ENCODE data around the gene MAEA.
A peak's percentile ranks its signal among the peaks of the same experiment; 100 is the strongest.

The MAEA gene

DNA sequence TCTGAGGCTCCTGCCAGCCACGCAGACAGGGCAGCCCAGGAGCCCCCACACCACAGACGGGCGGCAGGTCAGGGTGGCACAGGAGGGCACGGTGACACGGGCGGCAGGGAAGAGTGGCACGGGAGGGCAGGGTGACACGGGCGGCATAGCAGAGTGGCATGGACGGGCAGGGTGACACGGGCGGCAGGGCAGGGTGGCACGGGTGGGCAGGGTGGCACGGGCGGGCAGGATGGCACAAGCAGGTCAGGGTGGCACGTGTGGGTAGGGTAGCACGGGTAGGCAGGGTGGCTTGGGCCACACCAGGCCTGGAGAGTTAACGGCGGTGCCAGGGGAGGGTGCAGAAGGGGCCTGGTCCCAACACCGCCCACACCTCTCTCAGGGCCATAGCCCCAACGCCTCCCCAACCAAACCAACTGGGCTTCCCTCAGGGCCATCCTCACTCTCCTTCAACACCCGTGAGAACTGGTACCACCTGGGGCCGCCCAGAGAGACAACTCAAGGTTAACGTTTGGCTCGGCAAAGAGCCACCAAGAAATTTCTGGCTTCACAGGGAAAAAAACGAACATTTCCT lies 44.1 kb upstream of the MAEA start:
- no peaks in the 10 kb centered on the region for H3K27me3 ChIP-seq (ENCODE audit: low read depth, low read length)
- no peak overlapping the region for H3K4me3 ChIP-seq (ENCODE audit: low read depth in 1 of 2, low read length in 2 of 2)
- no peaks in the 10 kb centered on the region for H3K9me3 ChIP-seq (ENCODE audit: control insufficient read depth in 1 of 2, low read length in 2 of 2)
- H3K27ac ChIP-seq (ENCODE audit: low read length): no peak overlapping the region
- peaks cover 11 to 65% of the 10 kb centered on the region in 2 donors for H3K4me1 ChIP-seq (ENCODE audit: control insufficient read depth in 1 of 2, insufficient read depth in 2 of 2, low read length in 2 of 2)
- H3K36me3 ChIP-seq (ENCODE audit: control insufficient read depth in 1 of 2, insufficient read depth in 2 of 2, low read length in 2 of 2): peaks cover 4 to 11% of the 10 kb centered on the region in 2 donors

DNA sequence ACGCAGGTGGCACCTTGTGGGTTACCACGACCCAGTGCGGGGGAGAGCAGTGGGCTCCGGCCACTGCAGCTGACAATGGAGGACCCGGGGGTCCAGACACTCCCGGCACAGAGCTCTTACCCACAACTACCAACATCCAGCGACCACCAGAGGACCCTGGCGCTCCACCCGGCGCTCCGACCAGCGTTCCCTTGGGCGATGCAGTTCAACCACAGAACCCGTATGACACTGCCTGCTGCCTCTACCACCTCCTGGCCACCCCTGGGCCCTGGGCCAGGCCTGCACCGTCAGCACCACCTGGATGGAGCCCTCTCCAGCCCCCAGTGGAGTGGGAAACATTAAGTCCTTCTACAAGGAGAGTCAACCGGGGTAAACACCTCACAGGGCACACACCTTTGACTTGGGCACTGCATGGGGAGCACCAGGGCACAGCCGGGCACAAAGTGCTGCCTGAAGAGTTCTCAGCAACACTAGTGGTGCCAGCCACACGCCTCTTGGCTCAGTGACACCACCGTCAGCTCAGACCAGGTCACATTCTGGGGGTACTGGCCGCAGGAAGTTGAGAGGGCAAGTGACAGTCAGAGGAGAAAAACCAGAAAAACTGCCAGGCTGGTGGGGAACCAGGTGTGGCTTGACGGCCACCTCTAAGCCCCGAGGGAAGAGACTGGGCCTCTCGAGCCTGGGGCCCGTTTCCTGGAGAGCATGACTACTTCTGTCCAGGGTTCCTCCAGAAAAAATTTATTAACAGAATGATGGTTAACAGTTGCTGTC lies 43.4 kb upstream of the MAEA start:
- Histone ChIP-seq H3K27ac (ENCODE audit: low read length) (peak overlapping the region; percentile 51), H3K4me3 (ENCODE audit: low read depth in 1 of 2, low read length in 2 of 2) (peak overlapping the region; percentile 64 to 88), H3K27me3 (ENCODE audit: low read depth, low read length) (no peaks in the 10 kb centered on the region), H3K4me1 (ENCODE audit: control insufficient read depth in 1 of 2, insufficient read depth in 2 of 2, low read length in 2 of 2) (peaks cover 11 to 68% of the 10 kb centered on the region in 2 donors), H3K36me3 (ENCODE audit: control insufficient read depth in 1 of 2, insufficient read depth in 2 of 2, low read length in 2 of 2) (peaks cover 0 to 4% of the 10 kb centered on the region in 2 donors), H3K9me3 (ENCODE audit: control insufficient read depth in 1 of 2, low read length in 2 of 2) (no peaks in the 10 kb centered on the region)

DNA sequence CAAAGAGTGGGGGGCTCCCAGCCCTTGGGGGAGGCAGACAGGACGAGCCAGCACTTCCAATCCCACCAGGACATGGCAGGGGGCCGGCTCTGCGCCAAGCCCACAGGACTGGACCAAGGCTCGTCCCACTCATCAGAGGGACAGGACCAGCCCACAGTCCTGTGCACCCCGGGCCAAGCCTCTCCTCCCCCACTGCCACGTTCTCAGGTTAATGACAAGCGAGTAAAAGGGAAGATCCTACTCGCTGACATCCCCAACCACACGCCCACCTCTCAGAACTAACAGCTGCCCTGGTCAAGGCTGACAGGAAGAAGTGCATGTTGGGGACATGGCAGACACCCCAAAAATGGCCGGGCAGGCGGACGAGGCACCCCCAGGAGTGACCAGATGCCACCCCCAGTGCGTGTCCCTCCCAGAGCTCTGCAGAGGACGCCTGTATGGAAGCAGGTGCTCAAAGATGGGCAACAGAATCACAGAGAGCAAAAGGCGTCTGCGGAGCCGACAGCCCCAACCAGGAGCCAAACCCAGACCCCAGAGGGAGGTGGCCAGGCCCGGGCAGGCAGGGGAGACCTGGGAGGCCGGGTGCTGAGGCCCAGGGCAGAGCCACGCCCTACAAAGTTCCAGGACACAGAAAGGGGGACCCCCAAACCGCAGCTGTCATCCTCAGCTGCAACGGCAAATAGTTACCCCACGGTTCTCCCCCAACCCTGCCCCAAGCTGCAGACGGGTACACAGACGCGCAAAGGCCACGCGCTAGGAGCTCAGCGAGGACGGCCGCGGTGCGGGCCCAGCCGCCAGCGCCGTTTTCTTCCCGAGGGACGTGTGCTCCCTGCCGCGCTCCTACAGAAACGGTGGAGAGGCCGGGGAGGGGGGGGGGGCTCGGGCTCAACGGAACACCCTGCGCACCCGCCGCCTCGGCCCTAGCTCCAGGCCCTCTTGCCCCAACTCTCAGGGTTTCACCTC lies 42.5 kb upstream of the MAEA start:
- Histone ChIP-seq H3K27me3 (ENCODE audit: low read depth, low read length) (no peaks in the 10 kb centered on the region), H3K4me3 (ENCODE audit: low read depth in 1 of 2, low read length in 2 of 2) (peak overlapping the region; percentile 64 to 88), H3K36me3 (ENCODE audit: control insufficient read depth in 1 of 2, insufficient read depth in 2 of 2, low read length in 2 of 2) (no peaks in the 10 kb centered on the region), H3K4me1 (ENCODE audit: control insufficient read depth in 1 of 2, insufficient read depth in 2 of 2, low read length in 2 of 2) (peaks cover 11 to 62% of the 10 kb centered on the region in 2 donors), H3K27ac (ENCODE audit: low read length) (peak overlapping the region; percentile 80), H3K9me3 (ENCODE audit: control insufficient read depth in 1 of 2, low read length in 2 of 2) (no peaks in the 10 kb centered on the region)

DNA sequence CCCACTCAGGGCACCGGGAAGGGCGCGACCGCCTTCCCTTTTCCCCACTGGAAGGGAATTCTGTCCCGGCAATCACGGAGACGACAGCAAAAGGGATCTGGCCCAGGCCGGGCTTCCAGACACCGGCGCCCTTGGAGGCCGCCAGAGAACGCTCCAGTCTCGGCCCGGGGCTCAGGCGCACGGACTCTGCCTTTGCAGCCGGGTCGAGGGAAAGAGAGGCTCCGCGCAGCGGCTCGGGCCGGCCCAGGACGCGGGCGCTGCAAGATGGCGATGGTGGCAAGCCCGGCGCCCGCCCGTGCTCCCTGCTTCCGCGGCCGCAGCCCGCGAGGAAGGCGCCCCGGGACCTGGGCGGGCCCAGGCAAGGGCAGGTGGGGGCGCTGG lies 41.8 kb upstream of the MAEA start:
- H3K4me1 ChIP-seq (ENCODE audit: control insufficient read depth in 1 of 2, insufficient read depth in 2 of 2, low read length in 2 of 2): peaks cover 11 to 56% of the 10 kb centered on the region in 2 donors
- no peaks in the 10 kb centered on the region for H3K27me3 ChIP-seq (ENCODE audit: low read depth, low read length)
- peak overlapping the region; percentile 80 for H3K27ac ChIP-seq (ENCODE audit: low read length)
- H3K9me3 ChIP-seq (ENCODE audit: control insufficient read depth in 1 of 2, low read length in 2 of 2): no peaks in the 10 kb centered on the region
- no peaks in the 10 kb centered on the region for H3K36me3 ChIP-seq (ENCODE audit: control insufficient read depth in 1 of 2, insufficient read depth in 2 of 2, low read length in 2 of 2)
- peak overlapping the region; percentile 64 to 88 for H3K4me3 ChIP-seq (ENCODE audit: low read depth in 1 of 2, low read length in 2 of 2)

GRCh38 chr4:1248245-1249147 lies 41.2 kb upstream of the MAEA start, which contains the start of gene CTBP1:
Gene CTBP1, minus strand, starts transcription at chr4:1249130. Its CDS starts 7,799 bp downstream, at chr4:1241331.
- Histone ChIP-seq H3K27me3 (ENCODE audit: low read depth, low read length) (no peaks in the 10 kb centered on the region), H3K4me1 (ENCODE audit: control insufficient read depth in 1 of 2, insufficient read depth in 2 of 2, low read length in 2 of 2) (peaks cover 11 to 49% of the 10 kb centered on the region in 2 donors), H3K36me3 (ENCODE audit: control insufficient read depth in 1 of 2, insufficient read depth in 2 of 2, low read length in 2 of 2) (no peaks in the 10 kb centered on the region)

DNA sequence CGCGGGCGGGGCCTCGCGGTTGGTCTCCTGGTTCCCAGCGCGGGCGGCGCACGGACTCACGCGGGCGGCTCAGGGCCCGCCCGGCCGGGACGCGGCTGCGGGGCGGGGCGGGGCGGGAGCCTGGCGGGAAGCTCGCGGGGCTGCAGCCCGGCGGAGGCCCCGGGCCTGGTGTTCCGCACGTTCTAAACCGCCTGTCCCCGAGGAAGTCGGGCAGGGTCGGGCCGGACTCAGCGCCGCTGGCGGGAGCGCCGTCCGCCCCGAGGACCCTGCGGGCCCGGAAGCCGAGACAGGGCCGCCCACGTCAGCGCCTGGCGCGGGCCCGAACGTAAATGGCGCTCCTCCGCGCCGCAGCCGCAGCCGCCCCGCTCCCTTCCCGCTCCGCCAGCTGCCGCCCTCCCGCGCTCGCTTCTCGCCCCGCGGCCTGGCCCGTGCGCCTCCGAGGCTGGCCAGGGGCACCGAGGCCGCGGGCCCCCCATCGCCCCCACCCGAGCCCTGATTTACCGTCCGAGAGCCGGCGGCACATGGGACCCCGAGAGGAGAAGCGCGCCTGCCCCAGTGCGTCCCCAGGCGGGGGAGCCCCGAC lies 40.5 kb upstream of the MAEA start:
- peaks cover 11 to 43% of the 10 kb centered on the region in 2 donors for H3K4me1 ChIP-seq (ENCODE audit: control insufficient read depth in 1 of 2, insufficient read depth in 2 of 2, low read length in 2 of 2)
- H3K9me3 ChIP-seq (ENCODE audit: control insufficient read depth in 1 of 2, low read length in 2 of 2): no peaks in the 10 kb centered on the region
- H3K27ac ChIP-seq (ENCODE audit: low read length): peak overlapping the region; percentile 80
- no peaks in the 10 kb centered on the region for H3K36me3 ChIP-seq (ENCODE audit: control insufficient read depth in 1 of 2, insufficient read depth in 2 of 2, low read length in 2 of 2)
- H3K27me3 ChIP-seq (ENCODE audit: low read depth, low read length): no peaks in the 10 kb centered on the region
- H3K4me3 ChIP-seq (ENCODE audit: low read depth in 1 of 2, low read length in 2 of 2): peak overlapping the region; percentile 68 to 69

More at GRCh38 chr4:1248245-1249147, 41.2 kb upstream of the MAEA start, which contains the start of gene CTBP1:
- Histone ChIP-seq H3K27ac (ENCODE audit: low read length) (peak within 1 kb of the TSS; percentile 80), H3K4me3 (ENCODE audit: low read depth in 1 of 2, low read length in 2 of 2) (peak within 1 kb of the TSS; percentile 68 to 88), H3K9me3 (ENCODE audit: control insufficient read depth in 1 of 2, low read length in 2 of 2) (no peaks in the 10 kb centered on the region)

GRCh38 chr4:1249731-1250526 lies 39.8 kb upstream of the MAEA start:
- H3K36me3 ChIP-seq (ENCODE audit: control insufficient read depth in 1 of 2, insufficient read depth in 2 of 2, low read length in 2 of 2): no peaks in the 10 kb centered on the region
- H3K27ac ChIP-seq (ENCODE audit: low read length): peak overlapping the region; percentile 80
- H3K4me1 ChIP-seq (ENCODE audit: control insufficient read depth in 1 of 2, insufficient read depth in 2 of 2, low read length in 2 of 2): peaks cover 11 to 36% of the 10 kb centered on the region in 2 donors
- H3K9me3 ChIP-seq (ENCODE audit: control insufficient read depth in 1 of 2, low read length in 2 of 2): no peaks in the 10 kb centered on the region
- H3K27me3 ChIP-seq (ENCODE audit: low read depth, low read length): no peaks in the 10 kb centered on the region
- peak overlapping the region; percentile 68 to 69 for H3K4me3 ChIP-seq (ENCODE audit: low read depth in 1 of 2, low read length in 2 of 2)

DNA sequence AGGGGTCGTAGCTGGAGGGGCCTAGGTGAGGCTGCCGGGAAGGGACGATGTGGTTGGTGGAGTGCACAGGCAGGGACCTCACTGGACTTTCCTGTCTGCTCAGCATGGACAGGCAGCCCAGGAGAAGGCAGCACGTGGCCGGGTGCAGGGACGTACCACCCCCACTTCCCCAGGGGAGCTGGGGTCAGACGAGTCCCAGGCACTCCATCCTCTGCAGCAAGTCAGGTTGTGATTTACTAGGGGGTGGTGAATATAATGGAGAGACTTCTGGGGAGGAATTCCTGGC lies 39.2 kb upstream of the MAEA start:
- Histone ChIP-seq H3K27ac (ENCODE audit: low read length) (no peak overlapping the region), H3K4me1 (ENCODE audit: control insufficient read depth in 1 of 2, insufficient read depth in 2 of 2, low read length in 2 of 2) (peaks cover 11 to 31% of the 10 kb centered on the region in 2 donors), H3K36me3 (ENCODE audit: control insufficient read depth in 1 of 2, insufficient read depth in 2 of 2, low read length in 2 of 2) (no peaks in the 10 kb centered on the region), H3K4me3 (ENCODE audit: low read depth in 1 of 2, low read length in 2 of 2) (peak overlapping the region in 1 of 2 donors; percentile 69), H3K27me3 (ENCODE audit: low read depth, low read length) (no peaks in the 10 kb centered on the region), H3K9me3 (ENCODE audit: control insufficient read depth in 1 of 2, low read length in 2 of 2) (no peaks in the 10 kb centered on the region)

- no peak overlapping the region for H3K27ac ChIP-seq (ENCODE audit: low read length)
- no peak overlapping the region for H3K4me3 ChIP-seq (ENCODE audit: low read depth in 1 of 2, low read length in 2 of 2)
- H3K4me1 ChIP-seq (ENCODE audit: control insufficient read depth in 1 of 2, insufficient read depth in 2 of 2, low read length in 2 of 2): peaks cover 10 to 24% of the 10 kb centered on the region in 2 donors
- H3K27me3 ChIP-seq (ENCODE audit: low read depth, low read length): no peaks in the 10 kb centered on the region
- H3K9me3 ChIP-seq (ENCODE audit: control insufficient read depth in 1 of 2, low read length in 2 of 2): no peaks in the 10 kb centered on the region
- no peaks in the 10 kb centered on the region for H3K36me3 ChIP-seq (ENCODE audit: control insufficient read depth in 1 of 2, insufficient read depth in 2 of 2, low read length in 2 of 2)
Observed at GRCh38 chr4:1250921-1251772, 38.5 kb upstream of the MAEA start.
